Muscle of arm (tissue), 12 donors: Measurements from ENCODE around the gene KIAA0930. TPM values are rescaled to one million over a fixed set of nuclear protein-coding genes. Genes with fewer than 3 reads are reported as not detected.

Source experiments
- DNase-seq: peaks from one replicate; pipeline ENCODE4 v3.0.0-alpha.2; 2013
- polyA plus RNA-seq, 12 donors: library from polyadenylated mRNA; unstranded; fragments of 120-200 nt; gene quantifications; one replicate each; pipeline ENCODE4 v1.2.1, GENCODE V29; 2013; ENCODE audit not compliant: insufficient read length in 12 of 12

The KIAA0930 gene
- polyA plus RNA-seq, 12 donors, result 10.9 to 42.3 (median 14.1) TPM; not detected in 1

DNA sequence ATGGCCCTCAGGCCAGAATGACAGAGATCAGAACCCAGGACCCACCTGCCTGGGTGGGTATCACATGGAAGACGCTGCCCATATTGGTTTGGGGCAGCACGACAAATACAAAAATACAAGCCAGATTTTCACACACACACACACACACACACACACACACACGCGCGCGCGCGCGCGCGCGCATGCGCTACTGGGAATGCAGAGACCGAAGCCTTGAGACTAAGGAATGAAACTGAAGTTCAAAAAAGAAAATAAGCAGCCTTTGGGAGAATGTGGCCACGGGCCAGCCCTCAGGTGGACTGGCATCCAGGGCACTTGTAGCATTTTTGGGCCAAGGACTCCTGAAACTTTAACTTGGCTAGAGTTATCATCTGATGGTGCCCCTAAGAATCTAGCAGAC, 98.3 kb downstream of the KIAA0930 start:
- no peak for DNase-seq

Other genes with a start within 250 kb of the KIAA0930 start
- gene PHF21B, start 230.9 kb downstream of the KIAA0930 start, polyA plus RNA-seq, result 1 to 10 TPM in 1 of 12 donors, under 1 TPM in 9, not detected in 2; 0.28 to 1.7 (median 0.48) TPM
- gene NUP50, start 77.0 kb downstream of the KIAA0930 start, polyA plus RNA-seq, result 10 to 100 TPM in 11 of 12 donors, not detected in 1; 16.9 to 55.7 (median 24.9) TPM
- under 1 TPM in 2 of 12 donors, not detected in 10; 0.18 to 0.28 TPM for gene UPK3A, start 44.1 kb upstream of the KIAA0930 start, polyA plus RNA-seq
- 100 to 1,000 TPM in 1 of 12 donors, 10 to 100 TPM in 10, not detected in 1; 13.0 to 121 (median 15.3) TPM for gene FAM118A, start 69.0 kb upstream of the KIAA0930 start, polyA plus RNA-seq
- gene SMC1B, start 172.7 kb upstream of the KIAA0930 start, polyA plus RNA-seq, result under 1 TPM in 10 of 12 donors, not detected in 2; 0.04 to 0.23 (median 0.10) TPM
- gene RIBC2, start 172.8 kb upstream of the KIAA0930 start, polyA plus RNA-seq, result 1 to 10 TPM in 10 of 12 donors, not detected in 2; 1.3 to 3.7 (median 2.0) TPM